H1 (cell line): ENCODE results near the gene CUX1. TPM values are rescaled to one million over a fixed set of nuclear protein-coding genes. Genes with fewer than 3 reads are reported as not detected.

Experiments
- CTCF ChIA-PET: fragments of 300-600 bp; sonication (Branson Sonifier 250); formaldehyde crosslinking; loops from one replicate; lab custom pipeline; 2021; ENCODE audit not compliant: partially characterized antibody; lab: Charles Lee
- POLR2A ChIA-PET: fragments of 300-600 bp; sonication (Branson Sonifier 250); formaldehyde crosslinking; loops from one replicate; lab custom pipeline; 2021; ENCODE audit warnings: inconsistent platforms; ENCODE audit not compliant: partially characterized antibody; lab: Charles Lee
- DNase-seq, 2 experiments: peaks; one replicate each; pipeline versions ENCODE4 v3.0.0 to v3.0.0-alpha.2; 2010 to 2022; ENCODE audit warnings: low spot score in 2 of 2, low read depth in 1 of 2, mixed read lengths in 1 of 2
- FAIRE-seq: peaks from 2 replicates; lab custom pipeline; 2011; peaks lifted over from hg19 to GRCh38; lab: Jason Lieb, UNC
- H2AFZ ChIP-seq: 2 replicates; pipeline ENCODE4 v1.8.1; 2012; ENCODE audit warnings: low read length, inconsistent platforms
- H2AK5ac ChIP-seq: 2 replicates; pipeline ENCODE4 v1.6.1; 2013; ENCODE audit warnings: low read depth, low read length
- H2BK120ac ChIP-seq: replicated peaks from 2 replicates; pipeline ENCODE3; 2013; ENCODE audit warnings: low read depth, low read length, inconsistent platforms
- H2BK12ac ChIP-seq: 2 replicates; pipeline ENCODE4 v1.6.1; 2013; ENCODE audit warnings: low read depth, low read length
- H2BK15ac ChIP-seq: 2 replicates; pipeline ENCODE4 v1.6.1; 2013; ENCODE audit warnings: low read length
- H2BK20ac ChIP-seq: 2 replicates; pipeline ENCODE4 v1.6.1; 2013; ENCODE audit warnings: low read length
- H2BK5ac ChIP-seq: 2 replicates; pipeline ENCODE4 v1.6.1; 2013; ENCODE audit warnings: low read depth, low read length
- H3K14ac ChIP-seq: 2 replicates; pipeline ENCODE4 v1.6.1; 2013; ENCODE audit warnings: inconsistent platforms; ENCODE audit not compliant: insufficient read length
- H3K18ac ChIP-seq: 2 replicates; pipeline ENCODE4 v1.6.1; 2013; ENCODE audit warnings: low read length; ENCODE audit errors: extremely low read depth
- H3K23ac ChIP-seq: 2 replicates; pipeline ENCODE4 v1.6.1; 2013; ENCODE audit warnings: inconsistent platforms; ENCODE audit not compliant: insufficient read length
- H3K23me2 ChIP-seq: 2 replicates; pipeline ENCODE4 v1.6.1; 2013; ENCODE audit warnings: low read depth, low read length
- H3K27ac ChIP-seq: 2 replicates; pipeline ENCODE4 v1.6.1; 2011; ENCODE audit warnings: low read depth, low read length, inconsistent platforms
- H3K27me3 ChIP-seq, 4 experiments: replicated peaks in 1 of 4; 1 replicate in 1 of 4; 2 replicates in 3 of 4; pipeline versions ENCODE4 v1.6.1 to v1.8.1; 2011 to 2013; ENCODE audit warnings: low read length in 3 of 4, mild to moderate bottlenecking in 3 of 4, inconsistent platforms in 2 of 4, mixed read lengths in 2 of 4, moderate library complexity in 1 of 4; ENCODE audit not compliant: control insufficient read depth in 3 of 4, insufficient read depth in 3 of 4; ENCODE audit errors: extremely low read depth in 1 of 4
- H3K36me3 ChIP-seq, 4 experiments: 2 replicates each; pipeline versions ENCODE4 v1.6.1 to v1.8.1; 2011 to 2013; ENCODE audit warnings: mild to moderate bottlenecking in 4 of 4, low read length in 3 of 4, moderate library complexity in 2 of 4, control low read depth in 1 of 4, inconsistent platforms in 1 of 4; ENCODE audit not compliant: insufficient read depth in 4 of 4, control insufficient read depth in 2 of 4
- H3K4ac ChIP-seq: replicated peaks from 2 replicates; pipeline ENCODE3; 2013; ENCODE audit warnings: low read length, low read depth, mixed read lengths, inconsistent platforms; ENCODE audit not compliant: insufficient read length
- H3K4me1 ChIP-seq, 4 experiments: replicated peaks in 1 of 4; 1 replicate in 1 of 4; 2 replicates in 3 of 4; pipeline versions ENCODE4 v1.6.1 to v1.8.1; 2011 to 2013; ENCODE audit warnings: low read length in 3 of 4, inconsistent platforms in 2 of 4, mixed read lengths in 1 of 4; ENCODE audit not compliant: insufficient read depth in 4 of 4, control insufficient read depth in 3 of 4
- H3K4me2 ChIP-seq, 2 experiments: 2 replicates each; pipeline versions ENCODE4 v1.6.1 to v1.8.1; 2011 to 2013; ENCODE audit warnings: low read depth in 2 of 2, low read length in 2 of 2, control low read depth in 1 of 2, inconsistent platforms in 1 of 2, mild to moderate bottlenecking in 1 of 2; ENCODE audit not compliant: insufficient read depth in 1 of 2
- H3K4me3 ChIP-seq, 4 experiments: fragments of 200-600, 300-600 bp in 1 of 4; sonication (generic), shearing (Covaris generic), sonication (Bioruptor Twin) in 1 of 4; 2 replicates each; pipeline versions ENCODE4 v1.5.1 to v1.8.1; 2011 to 2016; ENCODE audit warnings: low read length in 4 of 4, low read depth in 3 of 4, control low read depth in 2 of 4, inconsistent platforms in 2 of 4, mild to moderate bottlenecking in 2 of 4, mixed read lengths in 1 of 4, moderate library complexity in 1 of 4; ENCODE audit not compliant: insufficient read depth in 2 of 4; ENCODE audit errors: extremely low read depth in 1 of 4
- H3K56ac ChIP-seq: replicated peaks from 2 replicates; pipeline ENCODE3; 2013; ENCODE audit warnings: low read depth, mild to moderate bottlenecking, mixed read lengths, low read length, inconsistent platforms; ENCODE audit not compliant: insufficient read length
- H3K79me1 ChIP-seq: 2 replicates; pipeline ENCODE4 v1.6.1; 2013; ENCODE audit warnings: low read depth, low read length, control low read depth
- H3K79me2 ChIP-seq, 2 experiments: 2 replicates each; pipeline versions ENCODE4 v1.6.1 to v1.8.1; 2012 to 2013; ENCODE audit warnings: low read length in 2 of 2, mild to moderate bottlenecking in 2 of 2, inconsistent platforms in 1 of 2; ENCODE audit not compliant: insufficient read depth in 2 of 2, control insufficient read depth in 1 of 2
- H3K9ac ChIP-seq, 4 experiments: replicated peaks in 1 of 4; 1 replicate in 1 of 4; 2 replicates in 3 of 4; pipeline versions ENCODE4 v1.6.1 to v1.8.1; 2011 to 2013; ENCODE audit warnings: low read depth in 3 of 4, low read length in 3 of 4, control low read depth in 2 of 4, mild to moderate bottlenecking in 2 of 4, moderate library complexity in 2 of 4, inconsistent platforms in 1 of 4; ENCODE audit errors: extremely low read depth in 1 of 4
- H3K9me3 ChIP-seq, 2 experiments: 2 replicates each; pipeline versions ENCODE4 v1.6.1 to v1.8.1; 2012 to 2013; ENCODE audit warnings: mild to moderate bottlenecking in 2 of 2, moderate library complexity in 2 of 2, control low read depth in 1 of 2, inconsistent platforms in 1 of 2, low read depth in 1 of 2, low read length in 1 of 2, mixed read lengths in 1 of 2; ENCODE audit not compliant: insufficient read depth in 2 of 2
- H4K20me1 ChIP-seq, 2 experiments: replicated peaks in 1 of 2; 2 replicates each; pipeline versions ENCODE3 to v1.8.1; 2011 to 2013; ENCODE audit warnings: inconsistent platforms in 2 of 2, low read length in 2 of 2, mild to moderate bottlenecking in 1 of 2; ENCODE audit not compliant: insufficient read depth in 2 of 2, control insufficient read depth in 1 of 2
- H4K5ac ChIP-seq: 2 replicates; pipeline ENCODE4 v1.6.1; 2013; ENCODE audit warnings: low read length, low read depth, mixed read lengths, inconsistent platforms; ENCODE audit not compliant: insufficient read length
- H4K8ac ChIP-seq: 2 replicates; pipeline ENCODE4 v1.8.0; 2013; ENCODE audit warnings: mild to moderate bottlenecking, moderate library complexity, low read length, inconsistent platforms; ENCODE audit not compliant: insufficient read depth; ENCODE audit errors: extremely low read depth
- H4K91ac ChIP-seq: replicated peaks from 2 replicates; pipeline ENCODE3; 2013; ENCODE audit warnings: low read length, mixed read lengths, inconsistent platforms; ENCODE audit not compliant: insufficient read length
- POU5F1 ChIP-seq: IDR thresholded peaks from 2 replicates; pipeline ENCODE4 v1.6.1; 2011; ENCODE audit warnings: low read depth, mild to moderate bottlenecking, low read length, moderate library complexity
- WGBS, 2 experiments: shearing (Covaris generic) in 1 of 2; methylation state at CpG; one replicate each; pipeline versions ENCODE4 v1.1.6 to v1.1.7; 2013 to 2015; ENCODE audit warnings: low lambda C conversion rate in 2 of 2, mixed read lengths in 2 of 2, inconsistent platforms in 1 of 2, low coverage in 1 of 2, missing lambda C conversion rate in 1 of 2; ENCODE audit not compliant: insufficient replicate concordance in 2 of 2, insufficient coverage in 1 of 2, insufficient read length in 1 of 2; ENCODE audit errors: extremely low coverage in 1 of 2, missing lambda C conversion rate in 1 of 2; 5-methylcytosine and 5-hydroxymethylcytosine counted together
- polyA plus RNA-seq, 7 experiments: library from polyadenylated mRNA; depleted of rRNA in 3 of 7; stranded (reverse) in 5 of 7; unstranded in 2 of 7; fragments of >200 nt in 5 of 7; fragments of 200-250 nt in 2 of 7; gene quantifications; 1 replicate in 5 of 7; 2 replicates in 1 of 7; 4 replicates in 1 of 7; pipeline versions ENCODE4 v1.2.1 to v1.2.3, GENCODE V29; 2011 to 2013; ENCODE audit warnings: missing spikeins in 2 of 7, mixed read lengths in 2 of 7
- total RNA-seq: library from RNA; stranded (reverse); fragmentation: NEBNext Ultra II Directional; extraction: Animal tissue kit (Norgen Biotek cat#: 25700); gene quantifications from 2 replicates; pipeline ENCODE4 v1.2.1, GENCODE V29; 2021

Gene CUX1
- total and polyA plus RNA-seq, 2 of the 8 experiments (the other 6 are each of a cell fraction or from before 2014, with no cell fraction given) = 21.6 to 65.9 TPM

DNA sequence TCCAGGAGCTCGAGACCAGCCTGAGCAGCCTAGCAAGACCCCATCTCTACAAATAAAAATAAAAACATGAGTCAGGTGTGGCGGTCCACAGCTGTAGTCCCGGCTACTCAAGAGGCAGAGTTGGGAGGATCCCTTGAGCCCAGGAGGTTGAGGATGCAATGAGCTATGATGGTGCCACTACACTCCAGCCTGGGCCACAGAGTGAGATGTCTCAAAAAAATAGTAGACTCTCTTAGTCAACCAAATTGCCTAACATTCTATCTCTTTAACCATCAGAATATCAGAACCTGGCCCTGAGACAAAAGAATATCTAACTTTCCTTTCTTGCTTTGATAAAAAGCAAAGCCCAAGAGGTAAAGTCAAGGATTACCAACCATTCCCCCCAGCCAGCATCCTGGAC lies 35.0 kb upstream of the CUX1 start:
- Histone ChIP-seq H3K9me3 (no peaks in the 10 kb centered on the region), H3K79me1 (no peaks in the 10 kb centered on the region), H2BK12ac (no peak overlapping the region), H4K91ac (no peak overlapping the region), H3K4me2 (no peak overlapping the region), H3K56ac (no peak overlapping the region), H3K23me2 (no peaks in the 10 kb centered on the region), H3K9ac (no peak overlapping the region), H3K79me2 (no peaks in the 10 kb centered on the region), H4K8ac (no peak overlapping the region), H3K23ac (no peak overlapping the region), H2BK15ac (no peak overlapping the region), H3K14ac (no peak overlapping the region), H4K20me1 (no peaks in the 10 kb centered on the region), H3K27ac (no peak overlapping the region), H3K4ac (no peak overlapping the region), H2BK120ac (no peak overlapping the region), H2AK5ac (no peak overlapping the region), H3K18ac (no peak overlapping the region), H3K4me1 (no peaks in the 10 kb centered on the region), H2BK20ac (no peak overlapping the region), H3K4me3 (no peak overlapping the region), H3K27me3 (no peaks in the 10 kb centered on the region; a peak in 1 of 7 replicates), H4K5ac (no peak overlapping the region), H2AFZ (no peak overlapping the region), H2BK5ac (no peak overlapping the region), H3K36me3 (no peaks in the 10 kb centered on the region)
- POLR2A ChIA-PET = no interaction called here
- WGBS, 2 experiments = 91% methylated on average over 3 of the region's 3 CpGs; no CpG with 5 or more reads in 1 of the 2 experiments
- no peak for TF ChIP-seq POU5F1
- no peak for DNase-seq
- CTCF ChIA-PET = interaction anchor here (1.1 to 1.7 kb wide), 4 partner anchors 10 to 329 kb away, joined by 3 to 7 read pairs (median 4); no protein-coding TSS in a partner anchor
- FAIRE-seq = no peak
